ENCODE data around the gene BCL3.

Gene BCL3

GRCh38 chr19:44728178-44728577 lies 20.3 kb upstream of the BCL3 start:
- no peaks in the 10 kb centered on the region for H3K79me2 ChIP-seq (ENCODE audit: insufficient read depth, low read depth)
- no peak overlapping the region for H3K9ac ChIP-seq
- no peaks in the 10 kb centered on the region for H3K27me3 ChIP-seq (ENCODE audit: insufficient read depth, low read depth)
- no peaks in the 10 kb centered on the region for H4K20me1 ChIP-seq (ENCODE audit: insufficient read depth)
- TF ChIP-seq CTCF (conservative IDR thresholded peaks at IDR 0.05; ENCODE audit: low read depth, low read length): no peak
- H3K27ac ChIP-seq: no peak overlapping the region
- peaks cover 38% of the 10 kb centered on the region for H3K4me1 ChIP-seq (ENCODE audit: low read depth, poor library complexity, severe bottlenecking)
- no peak overlapping the region for H3K4me2 ChIP-seq
- H3K36me3 ChIP-seq (ENCODE audit: insufficient read depth): no peaks in the 10 kb centered on the region
- no peak overlapping the region for H3K4me3 ChIP-seq (IDR thresholded peaks at IDR 0.05; ENCODE audit: insufficient read depth, low read depth, low read length)
- no peak overlapping the region for H2AFZ ChIP-seq (ENCODE audit: low read depth)

- no peaks in the 10 kb centered on the region for H4K20me1 ChIP-seq (ENCODE audit: insufficient read depth)
- H3K27ac ChIP-seq: no peak overlapping the region
- H3K79me2 ChIP-seq (ENCODE audit: insufficient read depth, low read depth): no peaks in the 10 kb centered on the region
- no peak overlapping the region for H2AFZ ChIP-seq (ENCODE audit: low read depth)
- no peaks in the 10 kb centered on the region for H3K36me3 ChIP-seq (ENCODE audit: insufficient read depth)
- no peak overlapping the region for H3K9ac ChIP-seq
- no peak overlapping the region for H3K4me2 ChIP-seq
- no peak overlapping the region for H3K4me3 ChIP-seq (IDR thresholded peaks at IDR 0.05; ENCODE audit: insufficient read depth, low read depth, low read length)
- H3K4me1 ChIP-seq (ENCODE audit: low read depth, poor library complexity, severe bottlenecking): peaks cover 24% of the 10 kb centered on the region
- no peak for TF ChIP-seq CTCF (conservative IDR thresholded peaks at IDR 0.05; ENCODE audit: low read depth, low read length)
- no peaks in the 10 kb centered on the region for H3K27me3 ChIP-seq (ENCODE audit: insufficient read depth, low read depth)
Measured at GRCh38 chr19:44729516-44730033, 18.9 kb upstream of the BCL3 start.

GRCh38 chr19:44731081-44731480 lies 17.4 kb upstream of the BCL3 start:
- no peak for TF ChIP-seq CTCF (conservative IDR thresholded peaks at IDR 0.05; ENCODE audit: low read depth, low read length)
- H3K4me1 ChIP-seq (ENCODE audit: low read depth, poor library complexity, severe bottlenecking): peaks cover 14% of the 10 kb centered on the region
- H3K4me3 ChIP-seq (IDR thresholded peaks at IDR 0.05; ENCODE audit: insufficient read depth, low read depth, low read length): no peak overlapping the region
- no peak overlapping the region for H2AFZ ChIP-seq (ENCODE audit: low read depth)
- no peaks in the 10 kb centered on the region for H3K79me2 ChIP-seq (ENCODE audit: insufficient read depth, low read depth)
- H4K20me1 ChIP-seq (ENCODE audit: insufficient read depth): no peaks in the 10 kb centered on the region
- H3K9ac ChIP-seq: no peak overlapping the region
- no peak overlapping the region for H3K27ac ChIP-seq
- H3K4me2 ChIP-seq: no peak overlapping the region
- no peaks in the 10 kb centered on the region for H3K36me3 ChIP-seq (ENCODE audit: insufficient read depth)
- no peaks in the 10 kb centered on the region for H3K27me3 ChIP-seq (ENCODE audit: insufficient read depth, low read depth)

GRCh38 chr19:44731622-44732021 lies 16.9 kb upstream of the BCL3 start:
- Histone ChIP-seq H2AFZ (ENCODE audit: low read depth) (no peak overlapping the region), H3K4me2 (no peak overlapping the region), H3K36me3 (ENCODE audit: insufficient read depth) (no peaks in the 10 kb centered on the region), H4K20me1 (ENCODE audit: insufficient read depth) (no peaks in the 10 kb centered on the region), H3K4me3 (IDR thresholded peaks at IDR 0.05; ENCODE audit: insufficient read depth, low read depth, low read length) (no peak overlapping the region), H3K27ac (no peak overlapping the region), H3K4me1 (ENCODE audit: low read depth, poor library complexity, severe bottlenecking) (peaks cover 9% of the 10 kb centered on the region), H3K9ac (no peak overlapping the region), H3K27me3 (ENCODE audit: insufficient read depth, low read depth) (no peaks in the 10 kb centered on the region), H3K79me2 (ENCODE audit: insufficient read depth, low read depth) (no peaks in the 10 kb centered on the region)
- no peak for TF ChIP-seq CTCF (conservative IDR thresholded peaks at IDR 0.05; ENCODE audit: low read depth, low read length)
